Stimulated activated CD4-positive, alpha-beta T cell treated with anti-CD3 and anti-CD28 coated beads, Interleukin-12 subunit alpha, Interleukin-12 subunit beta, amount 100 ng/mL, for 4 hours (primary cell): Measurements from ENCODE around the gene UBL7.

Source experiments
- DNase-seq: peaks from one replicate; pipeline ENCODE4 v3.0.0-alpha.2; 2020

UBL7 gene

GRCh38 chr15:74422652-74423430, 38.1 kb downstream of the UBL7 start:
- no peak for DNase-seq

DNA sequence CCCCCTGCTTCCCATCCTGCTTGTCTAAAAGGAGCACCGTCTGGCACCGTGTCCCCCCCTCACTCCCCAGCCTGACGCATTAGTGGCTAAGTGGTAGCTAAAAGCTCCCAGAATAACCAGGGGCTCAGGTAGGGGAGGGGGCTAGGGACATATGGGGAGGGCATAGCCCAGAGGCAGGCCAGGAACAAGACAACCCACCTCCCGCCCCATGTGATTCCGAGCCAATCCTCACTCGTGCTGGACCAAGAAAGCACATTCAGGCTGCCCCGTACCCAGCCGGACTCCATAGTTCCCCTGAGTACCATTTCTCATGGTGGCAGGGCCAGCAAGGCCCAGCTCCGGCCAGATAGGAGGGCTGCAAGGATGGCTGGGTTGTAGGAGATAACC, 38.7 kb downstream of the UBL7 start:
- DNase-seq = no peak

GRCh38 chr15:74421302-74422245, 39.4 kb downstream of the UBL7 start:
- DNase-seq = no peak

- no peak for DNase-seq
These were observed 40.6 kb downstream of the UBL7 start for GRCh38 chr15:74420193-74420905.

DNA sequence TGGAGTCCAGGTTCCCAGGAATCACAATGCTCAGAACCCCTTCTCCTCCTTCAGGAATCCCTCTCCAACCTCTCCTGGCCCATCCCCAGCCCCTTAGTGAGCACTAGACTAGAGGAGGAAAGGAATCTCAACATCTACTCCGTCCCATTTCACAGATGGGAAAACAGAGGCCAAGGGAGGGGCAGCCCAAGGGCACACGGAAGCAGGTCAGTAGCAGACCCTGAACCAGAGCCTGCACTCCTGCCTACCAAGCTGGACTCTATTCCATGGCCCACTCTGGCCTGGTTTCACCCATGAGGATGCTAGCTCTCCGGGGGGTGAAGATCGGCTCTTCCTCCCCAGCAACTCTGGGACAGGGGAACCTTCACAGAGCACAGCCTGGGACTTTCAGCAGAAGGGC, 41.5 kb downstream of the UBL7 start:
- DNase-seq = no peak

DNA sequence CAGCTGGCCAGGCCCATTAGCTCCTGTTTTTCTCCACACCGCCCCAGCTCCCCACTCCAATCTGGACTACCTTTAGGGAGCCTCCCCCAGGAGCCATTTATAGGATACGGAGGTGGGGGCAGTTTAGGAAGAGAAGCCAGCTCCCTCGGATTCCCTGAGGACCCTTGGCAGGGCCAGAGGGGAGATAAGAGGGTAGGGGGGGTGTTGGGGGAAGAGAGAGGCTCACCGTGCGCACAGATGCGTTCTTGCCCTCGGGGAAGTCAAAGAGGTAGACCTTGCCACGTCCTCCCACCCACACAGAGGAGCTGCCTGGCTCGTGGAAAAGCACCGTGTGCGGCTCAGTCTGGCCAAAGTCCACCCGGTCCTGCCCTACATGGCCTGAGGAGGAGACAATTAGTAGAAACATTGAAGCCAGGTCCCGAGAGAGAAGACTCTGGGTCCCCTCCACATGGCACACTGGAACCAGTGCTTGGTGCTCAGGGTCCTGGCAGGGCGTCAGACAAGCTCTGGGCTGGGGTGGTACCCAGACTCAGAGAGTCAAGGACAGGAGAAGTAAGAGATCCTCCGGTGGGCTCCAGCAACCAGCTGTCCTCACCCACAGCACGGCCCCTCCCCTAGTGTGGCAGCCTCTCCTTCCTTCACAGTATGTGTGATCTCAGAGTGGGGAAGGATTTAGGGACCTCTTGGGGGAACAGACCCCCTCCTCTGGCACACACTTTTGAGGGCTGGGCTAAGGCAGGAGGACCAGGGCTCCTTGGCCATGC, 42.2 kb downstream of the UBL7 start:
- no peak for DNase-seq

DNA sequence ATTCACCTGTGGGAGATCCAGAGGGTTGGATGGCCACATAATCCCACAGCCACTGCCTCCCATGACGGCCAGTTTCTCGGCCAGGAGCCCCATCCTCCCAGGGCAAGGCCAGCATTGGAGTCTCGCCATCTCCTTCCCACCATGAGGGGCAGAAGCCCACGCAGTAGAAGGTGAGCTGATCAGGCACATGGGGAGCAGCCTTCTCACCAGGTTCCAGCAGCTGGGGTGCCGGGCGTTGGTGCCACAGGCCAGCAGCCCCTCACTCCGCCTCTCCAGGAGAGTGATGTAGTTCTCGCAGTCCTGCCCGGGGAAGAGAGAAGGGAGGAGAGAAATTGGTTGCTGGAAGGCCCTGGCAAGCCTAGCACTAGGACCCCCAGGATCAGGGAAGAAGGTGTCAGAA, 43.3 kb downstream of the UBL7 start:
- no peak for DNase-seq

- DNase-seq = no peak
These were observed 43.7 kb downstream of the UBL7 start for GRCh38 chr15:74417225-74417624.

- no peak for DNase-seq
These were observed 44.7 kb downstream of the UBL7 start for GRCh38 chr15:74415966-74416916.

DNA sequence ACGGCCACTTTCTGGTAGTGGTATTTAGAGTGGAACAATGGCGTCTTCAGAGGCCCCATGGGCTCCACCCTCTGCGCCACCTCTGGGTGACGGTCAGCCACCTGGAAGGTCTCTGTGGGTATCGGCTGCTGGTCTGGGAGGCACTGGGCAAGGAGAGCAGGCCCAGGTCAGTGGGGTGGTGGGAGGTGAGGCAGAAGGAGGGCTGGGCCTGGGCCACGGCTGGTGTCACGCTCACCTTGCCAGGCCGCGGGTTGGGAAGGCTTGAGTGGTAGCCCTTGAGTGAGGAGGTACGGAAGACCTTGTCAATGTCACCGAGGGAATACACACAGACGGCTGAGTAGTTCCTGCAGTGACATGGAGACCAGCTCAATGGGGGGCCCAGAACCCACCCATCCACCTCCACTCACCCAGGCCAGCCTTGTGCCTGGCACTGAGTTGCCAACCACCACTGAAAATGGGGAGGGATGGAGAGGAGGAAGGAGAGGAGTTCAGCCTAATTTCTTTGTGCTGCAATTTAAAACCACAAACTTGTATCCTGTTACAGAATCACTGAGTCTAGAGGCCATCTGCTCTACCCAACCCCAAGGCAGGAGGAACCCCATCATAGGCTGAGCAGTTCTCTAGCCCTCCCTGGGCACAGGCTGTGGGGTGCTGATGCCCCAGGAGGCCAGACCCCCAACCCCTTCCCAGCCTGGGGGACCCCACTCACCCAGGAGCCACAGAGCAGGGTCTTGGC, 46.2 kb downstream of the UBL7 start:
- no peak for DNase-seq

DNA sequence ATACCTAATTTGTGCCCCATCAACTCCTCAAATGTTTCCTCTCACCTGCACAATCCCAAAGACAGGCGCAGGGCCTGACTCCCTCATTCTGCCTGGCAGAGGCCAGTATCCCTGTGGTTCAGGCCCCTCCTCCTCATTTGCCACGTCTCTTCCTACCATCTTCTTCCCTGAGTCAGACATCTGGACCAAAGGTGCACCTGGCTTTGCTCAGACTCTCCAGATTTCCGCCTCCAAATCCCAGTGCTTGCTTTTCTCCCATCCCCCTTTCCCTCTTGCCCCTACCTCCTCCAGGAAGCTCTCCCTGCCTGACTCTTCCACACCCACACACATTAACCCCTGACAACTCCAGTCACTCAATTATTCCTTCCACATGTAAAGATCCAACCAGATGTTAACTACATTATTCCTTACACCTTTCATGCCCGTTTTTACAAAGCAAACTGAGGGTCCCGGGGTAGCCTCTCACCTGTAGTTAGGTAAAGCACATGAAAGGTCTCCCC, 46.8 kb downstream of the UBL7 start:
- DNase-seq = no peak

- DNase-seq = no peak
These were observed 47.4 kb downstream of the UBL7 start for GRCh38 chr15:74413350-74414080.

DNA sequence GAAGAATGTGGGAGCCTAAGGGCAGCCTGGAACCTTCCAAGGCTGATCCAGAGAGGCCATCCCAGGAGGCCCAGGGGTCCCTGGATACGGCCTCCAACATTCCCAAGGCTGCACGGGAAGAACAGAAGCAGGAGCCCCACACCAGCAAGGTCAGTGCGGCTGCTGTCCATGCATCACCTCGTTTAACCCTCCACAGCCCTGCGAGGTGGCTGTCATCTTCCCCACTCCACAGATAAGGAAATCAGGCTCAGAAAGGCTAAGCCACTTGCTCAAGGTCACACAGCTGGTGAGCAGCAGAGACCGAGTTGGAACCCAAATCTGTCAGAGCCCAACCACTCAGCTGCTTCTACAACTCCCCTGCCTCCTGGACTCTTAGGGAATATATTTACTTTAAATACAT, 48.8 kb downstream of the UBL7 start:
- DNase-seq = no peak

- DNase-seq = no peak
These were observed 49.3 kb downstream of the UBL7 start for GRCh38 chr15:74411686-74412085.

DNA sequence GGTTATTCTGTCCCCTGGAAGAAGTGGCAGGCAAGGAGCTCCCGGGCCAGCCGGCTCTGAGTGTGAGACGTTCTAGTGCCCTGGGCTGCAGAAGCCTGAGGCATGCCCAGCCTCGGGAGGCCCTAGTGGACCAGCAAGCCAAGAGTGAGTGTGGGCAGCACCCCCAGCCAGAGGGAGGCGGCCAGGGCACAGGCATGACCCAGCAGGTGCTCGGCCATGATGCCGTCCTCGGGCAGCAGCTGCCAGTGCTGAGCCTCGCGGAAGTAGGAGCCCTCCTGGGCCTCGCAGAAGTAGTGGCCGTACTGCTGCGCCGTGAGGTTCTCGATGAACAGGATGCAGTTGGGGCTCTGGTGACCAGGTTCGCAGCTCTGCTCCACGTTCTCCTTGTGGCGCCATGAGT, 50.5 kb downstream of the UBL7 start:
- DNase-seq = no peak

DNA sequence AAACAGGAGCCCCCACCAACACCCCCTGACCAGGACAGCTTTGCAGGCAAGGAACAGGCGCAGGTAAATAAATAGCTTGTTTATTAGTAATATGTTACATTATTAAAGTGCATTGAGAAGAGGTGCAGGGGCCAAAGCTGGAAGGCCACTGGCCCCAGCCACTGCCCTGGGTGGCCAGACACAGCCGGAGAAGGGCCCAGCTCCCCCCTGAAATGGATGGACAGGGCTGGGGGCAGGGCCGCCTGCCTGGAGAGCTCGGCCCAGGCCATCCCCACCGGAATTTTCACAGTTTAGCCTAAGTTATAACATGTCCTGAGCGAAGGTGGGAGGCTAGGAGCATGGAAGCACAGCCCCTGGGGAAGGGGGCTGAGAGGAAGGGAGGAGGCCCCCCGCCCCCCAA, 51.7 kb downstream of the UBL7 start:
- no peak for DNase-seq

GRCh38 chr15:74408815-74409214, 52.1 kb downstream of the UBL7 start:
- DNase-seq = no peak

DNA sequence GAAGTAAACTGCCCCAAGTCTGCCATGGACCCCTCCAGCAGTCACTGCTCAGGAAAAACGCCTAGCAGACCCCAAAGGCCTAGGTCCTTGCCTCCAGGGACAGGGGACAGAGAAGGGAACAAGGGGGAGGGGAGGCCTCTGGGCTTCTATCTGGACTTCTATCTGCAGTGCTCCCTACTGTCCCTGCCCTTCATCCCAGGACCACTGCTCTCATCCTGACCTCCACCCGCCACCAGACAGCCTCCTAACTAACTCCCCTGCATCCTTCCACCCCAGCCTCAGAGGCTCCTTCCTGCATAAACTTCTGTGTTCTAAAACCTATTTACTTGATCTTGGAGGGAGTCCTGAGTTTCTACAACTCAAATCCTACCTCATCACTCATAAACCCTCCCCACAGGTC, 52.6 kb downstream of the UBL7 start:
- no peak for DNase-seq

- DNase-seq = no peak
These were observed 53.8 kb downstream of the UBL7 start for GRCh38 chr15:74406992-74407705.
